ENCODE measurements around the gene MLLT1.

MLLT1 gene

DNA sequence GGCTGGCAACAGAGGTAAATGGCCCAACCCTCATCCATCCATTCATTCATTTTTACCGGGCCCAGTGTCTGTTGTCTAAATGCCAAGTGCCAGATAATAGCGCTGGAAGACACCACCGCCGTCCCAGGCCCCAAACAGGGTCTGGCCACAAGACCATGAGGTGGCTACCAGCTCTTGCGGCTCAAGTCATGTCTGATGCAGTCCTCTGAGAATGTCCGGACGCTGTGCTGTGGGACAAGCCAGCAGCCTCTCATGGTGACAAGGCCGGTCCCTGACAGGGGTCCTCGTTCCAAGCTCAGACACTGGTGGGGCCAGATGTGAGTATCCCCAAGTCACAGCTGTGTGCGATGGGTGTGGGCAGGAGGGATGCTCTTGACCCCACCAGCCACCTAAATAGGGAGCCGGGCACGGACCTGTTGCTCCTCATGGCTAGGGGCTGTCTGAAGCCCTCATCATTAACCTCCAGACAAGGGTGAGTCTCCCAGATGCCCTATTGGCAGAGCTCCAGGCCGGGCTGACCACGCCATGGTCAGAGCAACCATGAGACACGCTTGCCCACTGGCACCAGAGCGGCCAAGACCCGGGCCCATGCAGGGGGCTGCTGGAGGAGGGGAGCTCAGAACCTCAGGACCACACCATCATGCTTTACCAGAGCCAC, 58.4 kb downstream of the MLLT1 start:
- H2AFZ ChIP-seq (ENCODE audit: low read length, unreplicated experiment): no peak overlapping the region
- H3K79me2 ChIP-seq (ENCODE audit: control insufficient read depth, insufficient read depth, low read length, unreplicated experiment): peaks cover 6% of the 10 kb centered on the region
- no peak overlapping the region for H3K27ac ChIP-seq (ENCODE audit: low read depth, low read length)
- peaks cover 21% of the 10 kb centered on the region for H3K4me1 ChIP-seq (ENCODE audit: control insufficient read depth, insufficient read depth, low read length, unreplicated experiment)
- no peaks in the 10 kb centered on the region for H3K27me3 ChIP-seq (ENCODE audit: insufficient read depth, low read length)
- H3K36me3 ChIP-seq (ENCODE audit: insufficient read depth, low read length): no peaks in the 10 kb centered on the region
- H3K4me3 ChIP-seq (ENCODE audit: low read depth, low read length): no peak overlapping the region

DNA sequence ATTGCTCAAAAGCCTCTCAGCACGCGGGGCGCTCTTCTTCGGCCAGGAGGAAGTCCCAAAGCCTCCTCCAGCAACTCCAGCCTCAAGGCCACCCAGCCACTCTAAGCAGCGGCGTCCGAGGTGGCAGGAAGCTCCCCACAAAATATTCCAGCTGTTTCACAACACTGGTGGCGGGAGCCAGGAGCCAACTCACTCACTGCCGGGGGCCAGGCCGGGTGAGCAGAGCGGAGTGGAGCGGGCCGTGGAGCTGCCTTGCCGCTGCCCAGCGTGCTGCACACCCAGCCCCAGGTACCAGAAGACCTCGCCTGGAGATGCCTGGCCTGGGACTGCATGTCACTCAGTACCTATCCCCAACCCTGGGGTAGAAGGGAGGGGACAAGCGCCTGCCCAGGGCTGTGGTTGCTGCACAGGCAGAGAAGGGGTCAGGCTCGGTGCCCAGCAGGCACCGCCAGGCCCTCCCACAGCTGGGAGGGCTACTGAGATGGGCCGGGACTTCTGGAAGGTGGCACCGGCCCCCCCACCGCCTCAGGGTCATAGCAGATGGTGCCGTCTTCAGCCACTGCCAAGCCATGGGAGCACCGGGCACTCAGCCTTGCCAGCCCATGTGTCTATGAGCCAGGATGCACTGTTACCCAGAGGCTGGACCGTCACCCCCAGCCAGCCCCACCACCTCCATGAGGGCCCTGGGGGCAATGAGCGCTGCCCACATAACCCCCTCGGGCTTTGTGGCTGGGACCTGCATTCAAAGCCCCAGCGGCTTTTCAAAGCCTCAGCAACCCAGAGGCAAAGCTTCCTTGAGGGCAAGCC, 59.2 kb downstream of the MLLT1 start:
- H3K36me3 ChIP-seq (ENCODE audit: insufficient read depth, low read length): no peaks in the 10 kb centered on the region
- H3K27me3 ChIP-seq (ENCODE audit: insufficient read depth, low read length): no peaks in the 10 kb centered on the region
- H3K4me3 ChIP-seq (ENCODE audit: low read depth, low read length): no peak overlapping the region
- no peak overlapping the region for H2AFZ ChIP-seq (ENCODE audit: low read length, unreplicated experiment)
- H3K79me2 ChIP-seq (ENCODE audit: control insufficient read depth, insufficient read depth, low read length, unreplicated experiment): peaks cover 6% of the 10 kb centered on the region
- peaks cover 21% of the 10 kb centered on the region for H3K4me1 ChIP-seq (ENCODE audit: control insufficient read depth, insufficient read depth, low read length, unreplicated experiment)
- H3K27ac ChIP-seq (ENCODE audit: low read depth, low read length): no peak overlapping the region

DNA sequence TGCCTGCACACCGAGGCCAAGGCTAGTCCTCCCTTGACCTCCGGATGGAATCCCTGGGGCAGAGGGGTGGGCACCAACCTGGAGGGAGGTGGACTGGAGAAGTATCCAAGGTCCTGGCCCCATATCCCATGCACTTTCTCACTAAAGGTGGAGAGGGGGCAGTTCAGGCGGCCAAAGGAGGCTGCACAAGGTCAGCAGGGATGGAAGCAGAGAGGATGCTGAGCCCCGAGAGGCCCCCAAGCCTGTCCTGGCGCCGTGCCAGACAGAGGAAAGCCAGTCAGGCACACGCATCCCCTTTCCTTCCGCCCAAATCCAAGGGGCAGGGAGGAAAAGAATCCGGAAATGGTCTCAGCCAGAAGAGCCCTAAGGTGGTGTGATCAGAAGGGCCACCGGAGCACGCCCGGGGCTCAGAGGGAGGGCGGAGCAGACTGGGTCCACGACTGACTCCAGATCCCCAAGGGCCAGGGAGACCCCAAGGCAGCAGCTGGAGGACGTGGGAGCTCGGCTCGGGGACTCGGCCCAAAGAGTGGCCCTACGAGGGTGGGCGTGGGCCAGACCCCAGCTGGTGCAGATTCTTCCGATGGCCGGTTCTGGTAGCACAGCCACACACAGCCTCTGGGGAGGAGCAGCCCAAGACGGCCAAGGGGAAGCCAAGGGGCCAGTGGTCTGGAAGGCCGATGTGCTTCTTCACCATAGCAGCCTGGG, 60.0 kb downstream of the MLLT1 start:
- Histone ChIP-seq H2AFZ (ENCODE audit: low read length, unreplicated experiment) (no peak overlapping the region), H3K4me3 (ENCODE audit: low read depth, low read length) (no peak overlapping the region), H3K36me3 (ENCODE audit: insufficient read depth, low read length) (no peaks in the 10 kb centered on the region), H3K4me1 (ENCODE audit: control insufficient read depth, insufficient read depth, low read length, unreplicated experiment) (peaks cover 21% of the 10 kb centered on the region), H3K79me2 (ENCODE audit: control insufficient read depth, insufficient read depth, low read length, unreplicated experiment) (peaks cover 6% of the 10 kb centered on the region), H3K27me3 (ENCODE audit: insufficient read depth, low read length) (no peaks in the 10 kb centered on the region), H3K27ac (ENCODE audit: low read depth, low read length) (no peak overlapping the region)

DNA sequence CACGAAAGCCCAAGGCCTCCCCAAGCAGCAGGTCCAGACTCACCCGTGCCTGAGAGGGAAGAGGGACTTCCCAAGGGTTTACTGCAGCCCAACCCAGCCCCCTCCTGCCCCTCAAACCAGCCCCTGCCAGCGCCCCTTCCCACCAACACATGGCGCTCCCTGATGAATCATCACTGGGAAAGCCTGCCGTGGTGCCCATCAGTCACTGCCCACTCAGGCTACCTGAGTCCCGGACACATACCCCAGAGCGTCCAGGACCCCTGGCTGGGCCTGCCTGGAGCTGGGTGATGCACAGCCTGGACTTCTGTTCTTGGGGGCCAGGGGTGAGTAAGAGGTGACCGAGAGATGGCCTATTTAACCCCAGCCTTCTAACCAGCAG, 60.6 kb downstream of the MLLT1 start:
- H3K27me3 ChIP-seq (ENCODE audit: insufficient read depth, low read length): no peaks in the 10 kb centered on the region
- no peak overlapping the region for H3K4me3 ChIP-seq (ENCODE audit: low read depth, low read length)
- no peaks in the 10 kb centered on the region for H3K36me3 ChIP-seq (ENCODE audit: insufficient read depth, low read length)
- peaks cover 21% of the 10 kb centered on the region for H3K4me1 ChIP-seq (ENCODE audit: control insufficient read depth, insufficient read depth, low read length, unreplicated experiment)
- H3K27ac ChIP-seq (ENCODE audit: low read depth, low read length): no peak overlapping the region
- peaks cover 6% of the 10 kb centered on the region for H3K79me2 ChIP-seq (ENCODE audit: control insufficient read depth, insufficient read depth, low read length, unreplicated experiment)
- no peak overlapping the region for H2AFZ ChIP-seq (ENCODE audit: low read length, unreplicated experiment)

DNA sequence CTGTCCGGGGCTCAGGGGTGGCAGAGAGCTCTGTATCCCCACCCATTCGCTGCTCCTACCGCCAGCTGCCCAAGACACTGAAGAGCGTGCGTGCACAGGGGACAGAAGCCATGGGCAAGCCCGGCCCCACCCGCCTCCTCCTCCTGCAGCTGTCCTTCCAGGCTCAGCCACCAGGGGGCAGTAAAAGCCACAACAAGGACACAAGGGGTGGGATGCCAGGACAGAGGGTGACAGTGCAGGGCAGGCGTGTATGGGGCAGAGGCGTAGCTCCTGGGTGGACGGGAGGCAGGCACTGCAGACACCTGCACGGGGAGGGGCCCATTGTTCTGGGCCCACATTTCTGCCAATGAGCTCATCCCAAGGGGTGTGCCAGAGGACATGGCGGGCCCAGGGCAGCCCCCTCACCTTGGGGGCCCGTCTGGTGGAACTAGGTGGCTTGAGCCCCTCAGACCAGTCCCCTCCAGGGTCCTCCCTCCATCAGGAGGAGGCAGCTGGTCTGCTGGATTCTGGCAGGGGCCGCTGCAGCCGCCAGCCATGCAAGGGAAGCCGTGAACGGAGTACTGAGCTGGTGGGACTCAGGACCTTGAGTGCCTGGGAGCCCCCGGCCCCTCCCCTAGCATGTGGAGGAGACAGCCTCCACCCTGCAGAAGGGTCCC, 61.2 kb downstream of the MLLT1 start:
- Histone ChIP-seq H3K79me2 (ENCODE audit: control insufficient read depth, insufficient read depth, low read length, unreplicated experiment) (peaks cover 6% of the 10 kb centered on the region), H3K36me3 (ENCODE audit: insufficient read depth, low read length) (no peaks in the 10 kb centered on the region), H3K4me3 (ENCODE audit: low read depth, low read length) (no peak overlapping the region), H3K4me1 (ENCODE audit: control insufficient read depth, insufficient read depth, low read length, unreplicated experiment) (peaks cover 21% of the 10 kb centered on the region), H2AFZ (ENCODE audit: low read length, unreplicated experiment) (no peak overlapping the region), H3K27me3 (ENCODE audit: insufficient read depth, low read length) (no peaks in the 10 kb centered on the region), H3K27ac (ENCODE audit: low read depth, low read length) (no peak overlapping the region)

DNA sequence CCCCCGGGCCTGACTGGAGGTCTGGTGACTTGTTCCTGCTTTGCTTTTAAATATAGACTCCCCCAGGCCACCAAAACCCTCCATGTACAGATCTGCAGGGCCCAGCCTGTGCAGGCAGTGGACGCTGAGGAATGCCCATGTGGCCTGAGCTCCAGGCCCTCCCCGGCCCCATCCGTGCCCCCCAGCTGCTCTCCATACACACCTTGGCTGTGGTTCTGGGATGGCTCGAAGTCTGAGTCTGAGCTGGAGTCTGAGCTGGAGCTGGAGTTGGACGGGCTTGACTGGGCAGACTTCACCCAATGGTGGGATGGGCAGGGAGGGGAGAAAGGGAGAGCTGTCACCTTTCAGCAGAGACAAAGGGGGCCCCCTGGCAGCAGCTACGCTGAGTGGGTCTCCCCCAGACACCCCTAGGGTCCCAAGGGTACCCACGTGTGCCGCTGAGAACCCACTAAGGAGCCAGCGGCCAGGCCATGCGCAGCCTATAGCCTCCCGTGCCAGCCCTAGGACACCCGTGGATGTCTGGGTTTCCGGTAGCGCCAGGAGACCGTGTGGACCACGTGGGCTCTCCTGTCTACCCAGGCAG, 61.9 kb downstream of the MLLT1 start:
- no peak overlapping the region for H3K27ac ChIP-seq (ENCODE audit: low read depth, low read length)
- no peaks in the 10 kb centered on the region for H3K36me3 ChIP-seq (ENCODE audit: insufficient read depth, low read length)
- H2AFZ ChIP-seq (ENCODE audit: low read length, unreplicated experiment): no peak overlapping the region

DNA sequence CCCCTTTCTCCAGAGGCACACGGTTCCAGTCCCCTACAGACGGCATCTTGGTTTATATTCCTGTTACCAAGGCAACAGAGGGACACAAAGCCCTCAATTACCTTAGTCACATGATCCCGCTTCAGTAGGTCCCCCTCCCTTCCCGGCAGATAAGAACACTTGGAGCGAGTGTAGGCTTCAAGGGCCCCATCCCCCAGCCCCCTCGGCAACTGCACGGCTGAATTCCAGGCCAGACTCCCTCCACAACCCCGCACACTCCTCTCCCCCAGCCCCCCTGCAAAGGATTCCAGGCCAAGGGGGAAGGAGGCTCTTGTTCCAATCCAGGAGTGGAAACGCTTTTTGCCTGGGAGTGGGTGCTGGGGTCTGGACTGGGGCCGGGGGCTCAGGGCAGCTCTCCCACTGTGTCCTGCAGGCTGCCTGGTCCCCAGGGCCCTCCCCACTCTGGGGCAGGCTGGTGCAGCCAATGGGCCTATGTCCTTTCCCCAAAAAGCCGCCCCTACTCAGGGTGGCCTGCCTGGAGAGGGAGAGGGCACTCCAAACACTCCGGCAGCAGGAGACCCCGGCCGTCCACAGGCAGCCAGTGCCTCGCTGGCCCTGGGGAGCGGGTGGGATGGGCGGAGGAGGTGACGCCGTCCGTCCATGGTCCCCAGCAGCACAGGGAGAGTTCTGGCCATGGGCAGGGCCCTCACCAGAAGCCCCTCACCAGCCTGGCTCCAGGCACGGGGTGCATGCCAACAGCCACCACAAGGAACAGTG, 62.6 kb downstream of the MLLT1 start:
- Histone ChIP-seq H3K36me3 (ENCODE audit: insufficient read depth, low read length) (no peaks in the 10 kb centered on the region), H3K4me1 (ENCODE audit: control insufficient read depth, insufficient read depth, low read length, unreplicated experiment) (peaks cover 15% of the 10 kb centered on the region), H3K27ac (ENCODE audit: low read depth, low read length) (no peak overlapping the region), H3K27me3 (ENCODE audit: insufficient read depth, low read length) (no peaks in the 10 kb centered on the region), H3K79me2 (ENCODE audit: control insufficient read depth, insufficient read depth, low read length, unreplicated experiment) (peaks cover 3% of the 10 kb centered on the region), H2AFZ (ENCODE audit: low read length, unreplicated experiment) (no peak overlapping the region), H3K4me3 (ENCODE audit: low read depth, low read length) (no peak overlapping the region)

More for the DNA sequence above, 61.9 kb downstream of the MLLT1 start:
- Histone ChIP-seq H3K79me2 (ENCODE audit: control insufficient read depth, insufficient read depth, low read length, unreplicated experiment) (peaks cover 3% of the 10 kb centered on the region), H3K4me3 (ENCODE audit: low read depth, low read length) (no peak overlapping the region), H3K27me3 (ENCODE audit: insufficient read depth, low read length) (no peaks in the 10 kb centered on the region), H3K4me1 (ENCODE audit: control insufficient read depth, insufficient read depth, low read length, unreplicated experiment) (peaks cover 17% of the 10 kb centered on the region)

DNA sequence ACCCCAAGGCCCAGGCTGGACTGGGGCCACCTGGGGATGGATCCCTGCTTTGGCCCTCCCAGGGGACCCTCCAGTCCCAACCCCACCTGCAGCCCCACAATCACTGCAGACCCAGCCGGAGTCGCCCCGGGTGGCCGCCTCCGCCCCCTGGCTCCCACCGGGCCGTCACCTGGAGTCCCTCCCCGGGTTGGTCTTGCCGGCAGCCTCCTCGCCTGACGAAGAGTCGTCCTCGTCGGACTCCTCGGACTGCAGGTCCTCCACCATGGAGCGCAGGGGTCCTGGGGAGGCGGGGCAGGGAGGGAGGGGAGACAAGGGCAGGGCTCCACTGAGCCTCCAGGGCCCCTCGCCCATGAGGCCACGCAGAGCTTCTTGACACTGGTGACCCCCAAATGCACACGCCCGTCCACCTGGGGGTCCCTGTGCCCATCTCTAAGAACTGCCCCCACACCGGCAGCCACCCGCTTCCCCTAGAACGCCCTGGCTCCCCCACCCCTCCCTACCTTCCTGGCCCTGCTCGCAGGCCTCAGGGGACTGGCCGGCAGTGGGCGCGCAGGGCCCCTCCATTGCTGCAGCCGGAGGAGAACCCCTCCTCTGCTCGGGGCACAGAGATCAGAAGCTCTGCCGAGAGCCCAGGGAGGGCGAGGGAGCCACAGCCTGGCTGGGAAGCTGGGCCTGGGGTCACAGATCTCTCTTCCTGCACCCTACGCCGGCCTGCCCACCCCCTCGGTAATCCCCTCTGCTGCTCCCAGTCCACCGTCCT, 63.4 kb downstream of the MLLT1 start:
- no peaks in the 10 kb centered on the region for H3K36me3 ChIP-seq (ENCODE audit: insufficient read depth, low read length)
- H3K4me3 ChIP-seq (ENCODE audit: low read depth, low read length): no peak overlapping the region
- peaks cover 3% of the 10 kb centered on the region for H3K79me2 ChIP-seq (ENCODE audit: control insufficient read depth, insufficient read depth, low read length, unreplicated experiment)
- no peaks in the 10 kb centered on the region for H3K27me3 ChIP-seq (ENCODE audit: insufficient read depth, low read length)
- H2AFZ ChIP-seq (ENCODE audit: low read length, unreplicated experiment): no peak overlapping the region
- no peak overlapping the region for H3K27ac ChIP-seq (ENCODE audit: low read depth, low read length)
- peaks cover 15% of the 10 kb centered on the region for H3K4me1 ChIP-seq (ENCODE audit: control insufficient read depth, insufficient read depth, low read length, unreplicated experiment)

DNA sequence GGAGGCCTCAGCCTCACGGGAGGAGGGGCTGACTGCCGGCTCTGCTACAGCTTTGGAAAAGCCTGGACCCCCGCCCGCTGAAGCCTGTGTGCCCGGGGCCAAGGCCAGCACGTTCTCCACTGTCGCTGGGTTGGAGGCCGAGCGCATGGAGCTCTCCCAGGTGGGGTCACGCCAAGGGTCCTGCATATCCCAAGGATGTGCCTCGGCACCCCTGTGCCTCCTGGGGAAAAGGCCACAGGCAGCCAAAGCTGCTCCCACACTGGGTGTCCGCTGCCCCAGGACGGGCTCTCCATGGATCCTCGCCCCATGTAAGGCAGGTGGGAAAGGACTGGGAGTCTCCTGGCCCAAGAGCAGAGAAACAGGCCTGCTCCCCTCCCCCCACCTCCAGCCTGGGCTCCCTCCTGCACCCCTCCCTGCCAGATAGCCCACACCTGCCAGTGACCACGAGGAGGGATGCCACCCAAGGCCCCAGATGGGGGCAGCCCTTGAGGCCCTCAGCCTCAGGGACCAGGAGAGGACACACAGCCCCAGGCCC, 64.0 kb downstream of the MLLT1 start:
- H3K27ac ChIP-seq (ENCODE audit: low read depth, low read length): no peak overlapping the region
- peaks cover 3% of the 10 kb centered on the region for H3K79me2 ChIP-seq (ENCODE audit: control insufficient read depth, insufficient read depth, low read length, unreplicated experiment)
- H3K27me3 ChIP-seq (ENCODE audit: insufficient read depth, low read length): no peaks in the 10 kb centered on the region
- no peak overlapping the region for H2AFZ ChIP-seq (ENCODE audit: low read length, unreplicated experiment)
- peaks cover 15% of the 10 kb centered on the region for H3K4me1 ChIP-seq (ENCODE audit: control insufficient read depth, insufficient read depth, low read length, unreplicated experiment)
- no peaks in the 10 kb centered on the region for H3K36me3 ChIP-seq (ENCODE audit: insufficient read depth, low read length)
- no peak overlapping the region for H3K4me3 ChIP-seq (ENCODE audit: low read depth, low read length)
